GM12878 (cell line): ENCODE measurements around the gene RARS2. TPM values are rescaled to one million over a fixed set of nuclear protein-coding genes. Genes with fewer than 3 reads are reported as not detected.

Experiments used
- ATAC-seq: fragments of 200-7000 bp; cut with Tn5 transposase; 3 replicates; pipeline ENCODE4 v1.9.1; 2020; ENCODE audit warnings: mild to moderate bottlenecking, moderate library complexity
- BruUV-seq: library from RNA; stranded (reverse); fragments of 400-500 nt; replicated peaks from 2 replicates; lab custom pipeline; 2021; lab: Mats Ljungman, UMichigan
- CTCF ChIA-PET: fragments of 300-600 bp; sonication (Branson Sonifier 250); formaldehyde crosslinking; extraction: SDS; loops from one replicate; lab custom pipeline; 2021; ENCODE audit warnings: inconsistent platforms; lab: Yijun Ruan, JAX
- POLR2A ChIA-PET: fragments of 350-600 bp; formaldehyde crosslinking; extraction: SDS; loops from one replicate; lab custom pipeline; 2021; ENCODE audit warnings: inconsistent platforms; lab: Charles Lee
- RAD21 ChIA-PET: fragments of 300-600 bp; sonication (Branson Sonifier 250); formaldehyde crosslinking; loops from one replicate; lab custom pipeline; 2023; ENCODE audit warnings: antibody characterized with exemption; ENCODE audit not compliant: unreplicated experiment; lab: Charles Lee
- SMC1A ChIA-PET: fragments of 300-600 bp; sonication (Branson Sonifier 250); formaldehyde crosslinking; loops from one replicate; lab custom pipeline; 2023; ENCODE audit not compliant: unreplicated experiment, uncharacterized antibody; lab: Charles Lee
- DNase-seq: peaks from one replicate; pipeline ENCODE4 v3.0.0-alpha.2; 2011; ENCODE audit warnings: low read depth, low spot score
- FAIRE-seq: peaks from 3 replicates; lab custom pipeline; 2011; peaks lifted over from hg19 to GRCh38; lab: Jason Lieb, UNC
- H2AFZ ChIP-seq: 2 replicates; pipeline ENCODE4 v1.6.0; 2011; ENCODE audit warnings: low read depth, low read length, control low read depth; ENCODE audit not compliant: control insufficient read depth
- H3K27ac ChIP-seq: 2 replicates; pipeline ENCODE4 v1.5.1; 2011; ENCODE audit warnings: control low read depth; ENCODE audit not compliant: control insufficient read depth, insufficient read depth
- H3K27me3 ChIP-seq, 2 experiments: replicated peaks in 1 of 2; 2 replicates each; pipeline versions ENCODE4 v1.6.0 to v1.6.1; 2011; ENCODE audit warnings: low read length in 1 of 2; ENCODE audit not compliant: control insufficient read depth in 2 of 2, insufficient read depth in 2 of 2
- H3K36me3 ChIP-seq, 2 experiments: 2 replicates each; pipeline ENCODE4 v1.5.1; 2011; ENCODE audit warnings: low read length in 1 of 2; ENCODE audit not compliant: control insufficient read depth in 2 of 2, insufficient read depth in 2 of 2
- H3K4me1 ChIP-seq: 2 replicates; pipeline ENCODE4 v1.6.1; 2011; ENCODE audit warnings: mild to moderate bottlenecking, low read length, moderate library complexity, mixed read lengths; ENCODE audit not compliant: control insufficient read depth, insufficient read depth
- H3K4me2 ChIP-seq: 2 replicates; pipeline ENCODE4 v1.6.0; 2011; ENCODE audit warnings: control low read depth; ENCODE audit not compliant: control insufficient read depth, insufficient read depth
- H3K4me3 ChIP-seq: fragments of 200-600 bp; sonication (generic); 2 replicates; pipeline ENCODE4 v1.5.1; 2016
- H3K79me2 ChIP-seq: 2 replicates; pipeline ENCODE4 v1.6.0; 2011; ENCODE audit warnings: low read length; ENCODE audit not compliant: control insufficient read depth, insufficient read depth
- H3K9ac ChIP-seq: 2 replicates; pipeline ENCODE4 v1.8.0; 2011; ENCODE audit warnings: low read length, control low read depth, mixed read lengths; ENCODE audit not compliant: control insufficient read depth, insufficient read depth
- H3K9me3 ChIP-seq: replicated peaks from 3 replicates; pipeline ENCODE4 v1.5.1; 2011; ENCODE audit warnings: mild to moderate bottlenecking, low read length; ENCODE audit not compliant: control insufficient read depth, insufficient read depth
- H4K20me1 ChIP-seq: 2 replicates; pipeline ENCODE4 v1.6.0; 2011; ENCODE audit not compliant: control insufficient read depth, insufficient read depth
- E2F8 ChIP-seq: fragments of 450-650 bp; IDR thresholded peaks from 2 replicates; pipeline ENCODE4 v1.6.1; 2018; ENCODE audit warnings: mild to moderate bottlenecking, low read depth, moderate library complexity; ENCODE audit not compliant: partially characterized antibody
- ETV6 ChIP-seq, 2 experiments: fragments of 450-650 bp in 1 of 2; IDR thresholded peaks in 1 of 2; conservative IDR thresholded peaks in 1 of 2; 2 replicates each; pipeline ENCODE4 v1.6.1; 2014; ENCODE audit warnings: antibody characterized with exemption in 1 of 2, borderline replicate concordance in 1 of 2, low read depth in 1 of 2, mild to moderate bottlenecking in 1 of 2, moderate library complexity in 1 of 2
- IKZF2 ChIP-seq, 2 experiments: fragments of 450-650 bp; IDR thresholded peaks; 2 replicates each; pipeline ENCODE4 v1.6.1; 2017; ENCODE audit warnings: mild to moderate bottlenecking in 2 of 2, moderate library complexity in 2 of 2
- KLF5 ChIP-seq: fragments of 450-650 bp; IDR thresholded peaks from 2 replicates; pipeline ENCODE4 v1.6.1; 2014; ENCODE audit warnings: mild to moderate bottlenecking; ENCODE audit not compliant: partially characterized antibody
- MEF2A ChIP-seq: IDR thresholded peaks from 2 replicates; pipeline ENCODE4 v1.6.1; 2011; ENCODE audit warnings: low read depth, mild to moderate bottlenecking, low read length, moderate library complexity; ENCODE audit not compliant: insufficient read depth
- WGBS: methylation state at CpG from one replicate; pipeline ENCODE4 v1.1.6; 2016; ENCODE audit warnings: low lambda C conversion rate; ENCODE audit not compliant: insufficient replicate concordance, insufficient coverage; ENCODE audit errors: missing lambda C conversion rate; 5-methylcytosine and 5-hydroxymethylcytosine counted together
- in situ Hi-C: fragments of 300-500 bp; cut with MboI; formaldehyde crosslinking; loops from 9 replicates; pipeline ENCODE4 v1.14.3; 2018; ENCODE audit warnings: mixed read lengths
- intact Hi-C: fragments of 100-400 bp; cut with micrococcal nuclease; formaldehyde crosslinking; loops from one replicate; pipeline ENCODE4 v1.14.2; 2022; ENCODE audit not compliant: unreplicated experiment
- polyA plus RNA-seq, 11 experiments: library from polyadenylated mRNA; depleted of rRNA in 4 of 11; unstranded in 6 of 11; stranded (reverse) in 5 of 11; fragments of >200 nt; fragmentation: Nextera tagmentation in 4 of 11; fragmentation: Illumina TruSeq in 1 of 11; extraction: Ambion mirVana in 4 of 11; extraction: Trizol in 1 of 11; gene quantifications; 1 replicate in 1 of 11; 2 replicates in 10 of 11; pipeline versions ENCODE4 v1.2.1 to v1.2.3, GENCODE V29; 2011 to 2016; ENCODE audit warnings: inconsistent platforms in 2 of 11, missing spikeins in 2 of 11, low read depth in 1 of 11
- total RNA-seq, 4 experiments: library from RNA; depleted of rRNA in 3 of 4; stranded (reverse); fragments of >200 nt in 3 of 4; fragmentation: Illumina TruSeq in 1 of 4; extraction: Trizol in 1 of 4; gene quantifications; 2 replicates each; pipeline versions ENCODE4 v1.2.1 to v1.2.3, GENCODE V29; 2013 to 2021
- TF ChIP-seq, protein P1 (sequence below): fragments of 150-350 bp; IDR thresholded peaks from 2 replicates; pipeline ENCODE4 v1.6.1; 2014; ENCODE audit warnings: mild to moderate bottlenecking, low read depth, low read length

The RARS2 gene
- total and polyA plus RNA-seq, 10 of the 15 experiments (the other 5 are each of a cell fraction or from before 2014, with no cell fraction given) = 18.3 to 54.2 (median 36.8) TPM

DNA sequence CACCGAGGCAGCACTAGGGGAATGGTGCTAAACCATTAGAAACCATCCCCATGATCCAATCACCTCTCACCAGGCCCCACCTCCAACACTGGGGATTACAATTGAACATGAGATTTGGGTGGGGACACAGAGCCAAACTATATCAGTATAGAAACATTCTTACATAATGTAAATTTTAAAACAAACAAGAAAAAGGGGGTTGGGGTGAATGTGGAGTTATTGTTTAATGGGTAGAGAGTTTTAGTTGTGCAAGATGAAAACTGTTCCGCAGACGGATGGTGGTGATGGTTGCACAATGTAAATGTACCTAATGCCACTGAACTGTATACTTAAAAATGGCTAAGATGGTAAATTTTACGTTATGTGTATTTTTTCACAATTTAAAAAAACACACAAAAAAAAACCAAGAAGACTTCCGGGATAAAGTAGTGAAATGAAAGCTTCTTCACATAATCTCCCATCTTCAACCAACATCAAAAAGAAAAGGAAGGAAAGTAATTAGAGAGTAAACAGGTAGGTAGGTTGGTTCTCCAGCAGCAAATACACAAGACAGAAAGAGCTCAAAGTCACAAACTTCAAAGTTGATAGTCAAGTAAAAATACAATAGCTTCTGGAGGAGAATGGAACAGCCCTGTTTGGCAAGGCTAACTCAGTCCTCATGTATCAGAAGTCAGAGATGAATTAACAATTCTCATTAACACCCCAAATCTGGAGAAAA lies 16.3 kb downstream of the RARS2 start (continued):
- no peak for TF ChIP-seq E2F8

DNA sequence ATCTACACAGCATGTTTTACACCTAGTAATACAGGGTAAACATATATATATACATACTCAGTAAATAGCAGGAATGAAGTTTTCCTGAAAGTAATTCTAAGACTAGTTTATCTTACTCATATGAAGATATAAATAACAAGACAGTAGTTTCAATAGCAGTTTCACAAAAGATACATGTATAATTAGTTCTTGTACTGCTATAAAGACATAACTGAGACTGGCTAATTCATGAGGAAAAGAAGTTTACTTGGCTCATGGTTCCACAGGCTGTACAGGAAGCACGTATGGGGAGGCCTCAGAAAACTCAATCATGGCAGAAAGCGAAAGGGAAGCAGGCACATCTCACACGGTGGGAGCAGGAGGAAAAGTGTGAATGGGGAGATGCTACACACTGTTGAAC lies 16.9 kb downstream of the RARS2 start:
- 59% methylated on average over 3 of the region's 3 CpGs for WGBS
- ATAC-seq = peak; percentile 62
- CTCF ChIA-PET = interaction anchor here (0.5 to 0.9 kb wide), 3 partner anchors 153 to 321 kb away, joined by 3 to 6 read pairs (median 3); no protein-coding TSS in a partner anchor

More for the DNA sequence above, 16.9 kb downstream of the RARS2 start:
- Histone ChIP-seq H3K9ac (no peak overlapping the region), H3K79me2 (peaks cover 38% of the 10 kb centered on the region), H3K9me3 (peaks cover 9% of the 10 kb centered on the region), H3K36me3 (peaks cover 0 to 4% of the 10 kb centered on the region in 2 experiments; a peak in 1 of 4 replicates), H3K27me3 (no peaks in the 10 kb centered on the region), H4K20me1 (no peaks in the 10 kb centered on the region), H3K4me2 (peak overlapping the region; percentile 4; the same call in 1 of the 2 replicates), H3K27ac (peak overlapping the region; percentile 30; the same call in 1 of the 2 replicates), H3K4me3 (no peak overlapping the region), H2AFZ (no peak overlapping the region), H3K4me1 (peaks cover 20% of the 10 kb centered on the region)
- intact Hi-C loops (no loop called here), in situ Hi-C loops (no loop called here)
- SMC1A ChIA-PET = interaction anchor here (0.6 to 1.1 kb wide), 4 partner anchors 10 to 244 kb away, joined by 3 to 4 read pairs (median 4); no protein-coding TSS in a partner anchor
- RAD21 ChIA-PET = interaction anchor here (1.1 kb wide), 1 partner anchor 259 kb away, joined by 3 read pairs; no protein-coding TSS in a partner anchor
- POLR2A ChIA-PET = interaction anchor here (1.1 kb wide), 1 partner anchor 107 kb away, joined by 4 read pairs; no protein-coding TSS in a partner anchor
- no TSS peak for BruUV-seq
- FAIRE-seq = no peak
- DNase-seq = no peak
- TF ChIP-seq IKZF2 (IDR thresholded peaks at IDR 0.05) = peak in 1 of 2 experiments; percentile 27; a peak in 1 of 4 replicates
- TF ChIP-seq ETV6 (conservative IDR thresholded peaks at IDR 0.05 in 1 of 2, IDR thresholded peaks at IDR 0.05 in 1 of 2; ENCODE audit: borderline replicate concordance in 1 of 2, low read depth in 1 of 2) = 0 out of 4 replicates have a peak, but pooled peaks of 1 of the 2 experiments have one; percentile 23
- TF ChIP-seq KLF5 = no peak
- TF ChIP-seq, protein P1, sequence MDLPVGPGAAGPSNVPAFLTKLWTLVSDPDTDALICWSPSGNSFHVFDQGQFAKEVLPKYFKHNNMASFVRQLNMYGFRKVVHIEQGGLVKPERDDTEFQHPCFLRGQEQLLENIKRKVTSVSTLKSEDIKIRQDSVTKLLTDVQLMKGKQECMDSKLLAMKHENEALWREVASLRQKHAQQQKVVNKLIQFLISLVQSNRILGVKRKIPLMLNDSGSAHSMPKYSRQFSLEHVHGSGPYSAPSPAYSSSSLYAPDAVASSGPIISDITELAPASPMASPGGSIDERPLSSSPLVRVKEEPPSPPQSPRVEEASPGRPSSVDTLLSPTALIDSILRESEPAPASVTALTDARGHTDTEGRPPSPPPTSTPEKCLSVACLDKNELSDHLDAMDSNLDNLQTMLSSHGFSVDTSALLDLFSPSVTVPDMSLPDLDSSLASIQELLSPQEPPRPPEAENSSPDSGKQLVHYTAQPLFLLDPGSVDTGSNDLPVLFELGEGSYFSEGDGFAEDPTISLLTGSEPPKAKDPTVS = no peak
- peak; percentile 71; the same call in 1 of the 2 replicates for TF ChIP-seq MEF2A
